Upper lobe of right lung (tissue), 1 donor: ENCODE measurements around the gene ALOX12. TPM values are rescaled to one million over a fixed set of nuclear protein-coding genes. Genes with fewer than 3 reads are reported as not detected.
"Not testable (repeated sequence)": the region's sequence is repeated elsewhere in the genome, so short reads cannot be mapped to it uniquely, and the experiment has no call there.

Experiments
- ATAC-seq: fragments of 200-7000 bp; cut with Tn5 transposase; one replicate; pipeline ENCODE4 v1.9.1; 2020; ENCODE audit warnings: mild to moderate bottlenecking, moderate library complexity
- DNase-seq: peaks from one replicate; pipeline ENCODE4 v3.0.0-alpha.2; 2020
- H3K27ac ChIP-seq: fragments of 200-600 bp; one replicate; pipeline ENCODE4 v1.8.0; 2022
- H3K27me3 ChIP-seq: fragments of 200-600 bp; one replicate; pipeline ENCODE4 v1.8.0; 2022; ENCODE audit warnings: mild to moderate bottlenecking
- H3K36me3 ChIP-seq: fragments of 200-600 bp; one replicate; pipeline ENCODE4 v1.8.0; 2022
- H3K4me1 ChIP-seq: fragments of 200-600 bp; one replicate; pipeline ENCODE4 v1.8.0; 2022
- H3K4me3 ChIP-seq: fragments of 200-600 bp; one replicate; pipeline ENCODE4 v1.8.0; 2022; ENCODE audit warnings: mild to moderate bottlenecking
- H3K9me3 ChIP-seq: fragments of 200-600 bp; one replicate; pipeline ENCODE4 v1.8.0; 2022
- intact Hi-C: fragments of 100-400 bp; cut with DNase I; formaldehyde crosslinking; loops from one replicate; pipeline ENCODE4 v1.11.0; 2022
- total RNA-seq: library from RNA; stranded (reverse); fragmentation: NEBNext Ultra II Directional; extraction: Animal tissue kit (Norgen Biotek cat#: 25700); gene quantifications from one replicate; pipeline ENCODE4 v1.2.1, GENCODE V29; 2021
- TF ChIP-seq, protein P1 (sequence below): fragments of 200-600 bp; IDR thresholded peaks from one replicate; pipeline ENCODE4 v1.8.0; 2022; ENCODE audit warnings: antibody characterized with exemption
- donor health status: DM: no; HTN: yes; CAD: no; lungs with severe emphysema.

The ALOX12 gene
- total RNA-seq, 1 donor from 2014 or later: 0.17 TPM

DNA sequence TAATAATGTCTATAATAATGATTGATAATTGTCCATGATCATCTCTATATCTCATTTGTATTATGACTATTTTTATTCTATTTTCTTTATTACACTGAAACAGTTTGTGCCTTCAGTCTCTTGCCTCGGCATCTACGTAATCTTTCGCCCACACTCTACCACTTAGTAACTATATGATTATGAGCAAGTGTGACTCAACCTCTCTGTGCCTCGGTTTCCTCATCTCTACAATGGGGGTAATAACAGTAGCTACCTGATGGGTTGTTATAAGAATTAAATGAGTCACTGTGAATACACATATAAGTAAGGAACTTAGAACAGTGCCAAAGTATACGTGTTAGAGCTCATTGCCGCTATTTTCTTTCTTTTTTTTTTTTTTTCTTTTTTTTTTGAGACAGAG lies 51.7 kb downstream of the ALOX12 start:
- H3K27ac ChIP-seq: no peak overlapping the region
- no peaks in the 10 kb centered on the region for H3K36me3 ChIP-seq
- DNase-seq (no peak), ATAC-seq (no peak)
- peak overlapping the region; percentile 49 for H3K4me3 ChIP-seq
- no peaks in the 10 kb centered on the region for H3K27me3 ChIP-seq
- intact Hi-C loops: no loop called here
- TF ChIP-seq, protein P1, sequence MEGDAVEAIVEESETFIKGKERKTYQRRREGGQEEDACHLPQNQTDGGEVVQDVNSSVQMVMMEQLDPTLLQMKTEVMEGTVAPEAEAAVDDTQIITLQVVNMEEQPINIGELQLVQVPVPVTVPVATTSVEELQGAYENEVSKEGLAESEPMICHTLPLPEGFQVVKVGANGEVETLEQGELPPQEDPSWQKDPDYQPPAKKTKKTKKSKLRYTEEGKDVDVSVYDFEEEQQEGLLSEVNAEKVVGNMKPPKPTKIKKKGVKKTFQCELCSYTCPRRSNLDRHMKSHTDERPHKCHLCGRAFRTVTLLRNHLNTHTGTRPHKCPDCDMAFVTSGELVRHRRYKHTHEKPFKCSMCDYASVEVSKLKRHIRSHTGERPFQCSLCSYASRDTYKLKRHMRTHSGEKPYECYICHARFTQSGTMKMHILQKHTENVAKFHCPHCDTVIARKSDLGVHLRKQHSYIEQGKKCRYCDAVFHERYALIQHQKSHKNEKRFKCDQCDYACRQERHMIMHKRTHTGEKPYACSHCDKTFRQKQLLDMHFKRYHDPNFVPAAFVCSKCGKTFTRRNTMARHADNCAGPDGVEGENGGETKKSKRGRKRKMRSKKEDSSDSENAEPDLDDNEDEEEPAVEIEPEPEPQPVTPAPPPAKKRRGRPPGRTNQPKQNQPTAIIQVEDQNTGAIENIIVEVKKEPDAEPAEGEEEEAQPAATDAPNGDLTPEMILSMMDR: no peak
- peaks cover 32% of the 10 kb centered on the region for H3K4me1 ChIP-seq
- H3K9me3 ChIP-seq: no peaks in the 10 kb centered on the region

DNA sequence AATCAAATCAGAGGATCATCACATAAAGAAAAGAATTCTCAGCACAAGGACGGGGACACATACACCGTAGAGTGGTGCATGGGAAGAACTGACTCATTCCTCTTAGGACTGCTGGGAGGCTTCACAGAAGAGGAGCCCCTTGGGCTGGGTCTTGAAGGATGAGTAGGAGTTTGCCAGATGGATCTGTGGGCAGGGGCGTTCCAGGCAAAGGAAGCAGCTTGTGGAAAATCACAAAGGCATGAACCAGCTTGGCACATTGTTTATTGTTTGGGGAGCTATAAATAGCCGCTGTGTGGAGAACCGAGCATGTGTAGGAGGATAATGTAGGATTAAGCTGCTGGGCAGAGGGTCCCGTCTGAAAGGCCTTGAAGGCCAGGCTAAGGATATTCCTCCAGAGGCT lies 53.1 kb downstream of the ALOX12 start:
- ATAC-seq: no peak
- intact Hi-C loops: no loop called here
- DNase-seq: no peak

DNA sequence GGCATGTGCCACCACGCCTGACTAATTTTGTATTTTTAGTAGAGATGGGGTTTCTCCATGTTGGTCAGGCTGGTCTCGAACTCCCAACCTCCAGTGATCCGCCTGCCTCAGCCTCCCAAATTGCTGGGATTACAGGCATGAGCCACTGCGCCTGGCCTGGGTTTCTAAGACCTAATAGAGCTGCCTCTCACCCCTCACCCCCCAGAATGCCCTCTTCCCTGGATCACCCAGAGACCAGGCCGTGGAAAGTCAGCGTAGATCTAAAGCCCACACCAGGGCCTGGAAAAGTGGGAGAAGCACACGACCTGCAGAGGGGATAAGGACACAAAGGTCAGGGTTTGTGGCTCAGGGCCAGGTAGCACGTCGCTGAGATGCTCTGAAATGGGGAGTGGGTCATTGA lies 54.7 kb downstream of the ALOX12 start:
- H3K36me3 ChIP-seq, ATAC-seq, H3K9me3 ChIP-seq, H3K4me3 ChIP-seq, H3K27me3 ChIP-seq, H3K27ac ChIP-seq, DNase-seq: not testable (repeated sequence)
- peaks cover 17% of the 10 kb centered on the region for H3K4me1 ChIP-seq
- intact Hi-C loops: loop anchor here (5.0 kb wide), 1 partner anchor 87 kb away; no protein-coding TSS in a partner anchor

More for the DNA sequence above, 53.1 kb downstream of the ALOX12 start:
- Histone ChIP-seq H3K27me3 (no peaks in the 10 kb centered on the region), H3K4me1 (peaks cover 18% of the 10 kb centered on the region), H3K4me3 (no peak overlapping the region), H3K36me3 (no peaks in the 10 kb centered on the region), H3K9me3 (no peaks in the 10 kb centered on the region), H3K27ac (no peak overlapping the region)
- TF ChIP-seq, protein P1: no peak

DNA sequence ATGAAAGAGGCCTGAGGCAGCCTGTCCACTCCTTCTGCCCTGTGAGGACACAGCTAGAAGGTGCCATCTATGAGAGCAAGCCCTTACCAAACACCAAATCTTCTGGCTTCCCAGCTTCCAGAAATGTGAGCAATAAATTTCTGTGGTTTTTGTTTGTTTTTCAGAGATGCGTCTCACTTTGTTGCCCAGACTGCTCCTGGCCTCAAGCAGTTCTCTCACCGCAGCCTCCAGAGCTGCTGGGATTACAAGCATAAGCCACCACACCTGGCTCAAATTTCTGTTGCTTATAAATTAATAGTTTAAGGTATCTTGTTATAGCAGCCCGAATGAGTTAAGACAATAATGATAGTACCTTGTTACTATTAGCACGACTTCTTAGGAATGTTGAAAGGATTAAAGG lies 60.5 kb downstream of the ALOX12 start:
- TF ChIP-seq, protein P1: no peak
- no peaks in the 10 kb centered on the region for H3K9me3 ChIP-seq
- ATAC-seq (no peak), DNase-seq (no peak)
- no peaks in the 10 kb centered on the region for H3K36me3 ChIP-seq
- intact Hi-C loops: no loop called here
- no peak overlapping the region for H3K27ac ChIP-seq
- no peaks in the 10 kb centered on the region for H3K27me3 ChIP-seq
- no peaks in the 10 kb centered on the region for H3K4me1 ChIP-seq
- H3K4me3 ChIP-seq: no peak overlapping the region

DNA sequence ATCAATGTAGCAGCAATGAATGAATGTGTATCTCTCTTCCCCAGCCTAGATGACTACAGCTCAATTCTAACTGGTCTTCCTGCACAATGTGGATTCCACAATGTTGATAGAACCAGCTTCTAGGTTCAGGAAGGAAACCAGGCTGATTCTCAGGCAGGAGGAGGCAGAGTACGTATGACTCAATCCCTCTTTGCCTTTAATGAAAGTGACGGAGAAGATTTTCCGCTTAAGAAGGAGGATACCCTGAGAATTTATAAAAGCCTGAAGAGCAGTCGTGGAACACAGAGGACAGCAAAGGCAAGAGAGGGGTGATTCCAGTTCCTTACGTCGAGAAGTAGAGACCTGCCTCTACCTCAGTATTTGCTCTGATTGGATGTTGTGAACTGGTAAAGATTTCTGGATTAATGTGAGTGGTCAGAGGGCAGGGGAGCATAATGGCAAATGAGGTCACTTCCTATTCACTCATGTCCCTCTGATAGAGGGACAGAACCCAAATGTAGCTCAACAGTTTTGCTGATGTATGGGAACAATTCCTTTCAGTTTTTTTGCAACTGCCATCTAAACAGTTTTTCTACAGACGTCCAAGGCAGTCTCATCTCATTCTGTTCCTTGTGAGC lies 63.1 kb downstream of the ALOX12 start:
- H3K9me3 ChIP-seq: no peaks in the 10 kb centered on the region
- ATAC-seq: no peak
- DNase-seq: no peak
- H3K36me3 ChIP-seq: no peaks in the 10 kb centered on the region
- H3K27ac ChIP-seq: no peak overlapping the region
- intact Hi-C loops: no loop called here
- peaks cover under 1% of the 10 kb centered on the region for H3K27me3 ChIP-seq
- TF ChIP-seq, protein P1: no peak
- no peak overlapping the region for H3K4me3 ChIP-seq
- no peaks in the 10 kb centered on the region for H3K4me1 ChIP-seq

Other genes with a start within 250 kb of the ALOX12 start
- gene XAF1, start 240.0 kb upstream of the ALOX12 start, total RNA-seq: 89.0 TPM
- 0.49 TPM for gene FBXO39, start 219.8 kb upstream of the ALOX12 start, total RNA-seq
- not detected for gene TEKT1, start 164.3 kb upstream of the ALOX12 start, total RNA-seq
- 284 TPM for gene RNASEK, start 16.6 kb downstream of the ALOX12 start, total RNA-seq
- 42.6 TPM for gene BCL6B, start 27.0 kb downstream of the ALOX12 start, total RNA-seq
- gene SLC16A13, start 40.0 kb downstream of the ALOX12 start, total RNA-seq: 10.1 TPM
- gene SLC16A11, start 48.0 kb downstream of the ALOX12 start, total RNA-seq: 6.8 TPM
- 12.6 TPM for gene CLEC10A, start 84.2 kb downstream of the ALOX12 start, total RNA-seq
- gene ASGR2, start 118.8 kb downstream of the ALOX12 start, total RNA-seq: 1.3 TPM
- gene ASGR1, start 183.3 kb downstream of the ALOX12 start, total RNA-seq: 4.3 TPM
- gene DLG4, start 223.8 kb downstream of the ALOX12 start, total RNA-seq: 30.7 TPM
- 544 TPM for gene ACADVL, start 223.9 kb downstream of the ALOX12 start, total RNA-seq
- gene DVL2, start 238.5 kb downstream of the ALOX12 start, total RNA-seq: 41.0 TPM
- gene PHF23, start 243.4 kb downstream of the ALOX12 start, total RNA-seq: 36.9 TPM
- gene GABARAP, start 246.4 kb downstream of the ALOX12 start, total RNA-seq: 547 TPM